RPMI7951 (cell line): ENCODE data around the gene GLI1. TPM values are rescaled to one million over a fixed set of nuclear protein-coding genes. Genes with fewer than 3 reads are reported as not detected.

Source experiments
- DNase-seq: peaks from one replicate; pipeline ENCODE4 v3.0.0-alpha.2; 2012; ENCODE audit warnings: low read depth
- total RNA-seq: library from RNA; depleted of rRNA; stranded (reverse); fragments of >200 nt; shearing (Covaris generic); gene quantifications from 2 replicates; pipeline ENCODE4 v1.2.3, GENCODE V29; 2014

Gene GLI1
- total RNA-seq, 1 experiment from 2014 or later: 0.60 TPM

- DNase-seq: peak; percentile 61
Measured at GRCh38 chr12:57461276-57461916, 1.8 kb downstream of the GLI1 start.

GRCh38 chr12:57461917-57462250 lies 2.3 kb downstream of the GLI1 start:
- DNase-seq: no peak

DNA sequence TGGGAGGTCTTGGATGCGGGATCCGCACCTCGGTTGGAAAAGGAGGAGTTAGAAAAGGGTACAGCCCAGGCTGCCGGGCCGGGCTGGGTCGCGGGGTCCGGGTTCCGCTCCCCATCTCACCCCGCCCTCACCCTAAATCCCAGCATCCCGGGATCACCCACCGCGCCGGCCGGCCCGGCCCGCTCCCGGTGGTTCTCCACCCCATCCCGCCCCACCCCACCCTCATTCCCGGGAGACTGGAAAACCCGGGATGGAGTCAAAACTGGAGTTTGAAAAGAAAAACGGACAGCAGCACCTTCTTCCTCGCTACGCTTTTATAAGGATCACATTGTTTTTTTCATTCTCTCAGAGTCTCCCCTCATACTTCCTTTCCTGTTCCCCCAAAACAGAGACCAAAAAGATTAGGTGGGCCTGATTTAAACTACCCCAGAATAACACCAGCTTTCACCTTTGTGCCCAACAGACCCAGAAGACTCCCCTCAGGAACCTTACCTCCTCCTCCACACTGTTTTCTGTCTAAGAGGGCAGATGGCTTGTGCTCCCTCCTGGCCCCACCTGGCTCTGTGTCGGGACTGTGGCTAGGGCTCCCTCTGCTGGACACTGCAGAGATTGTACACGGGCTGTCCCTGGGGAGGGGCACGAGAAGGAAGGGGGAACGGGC lies 2.8 kb downstream of the GLI1 start:
- peak; percentile 84 for DNase-seq

GRCh38 chr12:57462912-57463253 lies 3.3 kb downstream of the GLI1 start:
- DNase-seq: no peak

DNA sequence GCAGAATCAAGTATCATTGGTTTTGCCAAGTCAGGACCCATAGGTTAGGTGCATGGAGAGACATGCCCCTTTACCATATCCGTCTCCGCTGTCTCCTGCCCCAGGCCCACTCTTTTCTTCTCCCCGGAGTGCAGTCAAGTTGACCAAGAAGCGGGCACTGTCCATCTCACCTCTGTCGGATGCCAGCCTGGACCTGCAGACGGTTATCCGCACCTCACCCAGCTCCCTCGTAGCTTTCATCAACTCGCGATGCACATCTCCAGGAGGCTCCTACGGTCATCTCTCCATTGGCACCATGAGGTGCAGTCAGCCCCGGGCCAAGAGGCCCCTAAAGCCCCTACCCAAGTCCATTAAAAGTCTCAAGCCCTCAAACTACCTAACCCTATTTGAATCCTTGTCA lies 5.0 kb downstream of the GLI1 start:
- DNase-seq: no peak

GRCh38 chr12:57465030-57465746 lies 5.6 kb downstream of the GLI1 start:
- DNase-seq: no peak

DNA sequence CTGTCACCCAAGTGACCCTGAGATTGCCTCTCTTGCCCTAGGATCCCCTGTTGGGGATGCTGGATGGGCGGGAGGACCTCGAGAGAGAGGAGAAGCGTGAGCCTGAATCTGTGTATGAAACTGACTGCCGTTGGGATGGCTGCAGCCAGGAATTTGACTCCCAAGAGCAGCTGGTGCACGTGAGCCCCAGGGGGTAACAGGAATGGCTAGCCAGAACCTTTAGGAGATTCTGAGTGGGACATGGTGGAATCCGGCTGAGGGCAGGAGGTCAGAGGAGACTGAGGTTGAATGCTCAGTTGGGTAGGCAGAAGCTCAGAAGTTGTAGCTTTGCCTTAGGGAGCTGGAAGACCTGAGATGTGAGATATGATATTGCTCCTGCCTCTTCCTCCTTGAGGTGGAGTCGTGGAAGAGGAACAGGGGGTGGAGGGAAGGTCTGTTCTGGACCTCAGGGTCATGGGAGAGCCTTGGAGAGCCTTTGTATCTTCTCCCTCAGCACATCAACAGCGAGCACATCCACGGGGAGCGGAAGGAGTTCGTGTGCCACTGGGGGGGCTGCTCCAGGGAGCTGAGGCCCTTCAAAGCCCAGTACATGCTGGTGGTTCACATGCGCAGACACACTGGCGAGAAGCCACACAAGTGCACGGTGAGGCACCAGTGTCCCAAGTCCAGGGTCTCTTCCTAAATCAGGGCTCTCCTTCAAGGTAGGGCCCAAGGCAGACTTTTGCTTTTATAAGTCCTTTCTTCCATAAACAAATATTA lies 6.3 kb downstream of the GLI1 start:
- no peak for DNase-seq

GRCh38 chr12:57467212-57467874 lies 7.8 kb downstream of the GLI1 start:
- DNase-seq: no peak

- no peak for DNase-seq
Measured at GRCh38 chr12:57467915-57468314, 8.3 kb downstream of the GLI1 start.

GRCh38 chr12:57469296-57470164 lies 9.9 kb downstream of the GLI1 start:
- peak; percentile 20 for DNase-seq

DNA sequence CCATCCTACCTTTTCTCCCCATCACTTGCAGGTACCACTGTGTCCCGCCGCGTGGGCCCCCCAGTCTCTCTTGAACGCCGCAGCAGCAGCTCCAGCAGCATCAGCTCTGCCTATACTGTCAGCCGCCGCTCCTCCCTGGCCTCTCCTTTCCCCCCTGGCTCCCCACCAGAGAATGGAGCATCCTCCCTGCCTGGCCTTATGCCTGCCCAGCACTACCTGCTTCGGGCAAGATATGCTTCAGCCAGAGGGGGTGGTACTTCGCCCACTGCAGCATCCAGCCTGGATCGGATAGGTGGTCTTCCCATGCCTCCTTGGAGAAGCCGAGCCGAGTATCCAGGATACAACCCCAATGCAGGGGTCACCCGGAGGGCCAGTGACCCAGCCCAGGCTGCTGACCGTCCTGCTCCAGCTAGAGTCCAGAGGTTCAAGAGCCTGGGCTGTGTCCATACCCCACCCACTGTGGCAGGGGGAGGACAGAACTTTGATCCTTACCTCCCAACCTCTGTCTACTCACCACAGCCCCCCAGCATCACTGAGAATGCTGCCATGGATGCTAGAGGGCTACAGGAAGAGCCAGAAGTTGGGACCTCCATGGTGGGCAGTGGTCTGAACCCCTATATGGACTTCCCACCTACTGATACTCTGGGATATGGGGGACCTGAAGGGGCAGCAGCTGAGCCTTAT lies 10.8 kb downstream of the GLI1 start:
- no peak for DNase-seq

DNA sequence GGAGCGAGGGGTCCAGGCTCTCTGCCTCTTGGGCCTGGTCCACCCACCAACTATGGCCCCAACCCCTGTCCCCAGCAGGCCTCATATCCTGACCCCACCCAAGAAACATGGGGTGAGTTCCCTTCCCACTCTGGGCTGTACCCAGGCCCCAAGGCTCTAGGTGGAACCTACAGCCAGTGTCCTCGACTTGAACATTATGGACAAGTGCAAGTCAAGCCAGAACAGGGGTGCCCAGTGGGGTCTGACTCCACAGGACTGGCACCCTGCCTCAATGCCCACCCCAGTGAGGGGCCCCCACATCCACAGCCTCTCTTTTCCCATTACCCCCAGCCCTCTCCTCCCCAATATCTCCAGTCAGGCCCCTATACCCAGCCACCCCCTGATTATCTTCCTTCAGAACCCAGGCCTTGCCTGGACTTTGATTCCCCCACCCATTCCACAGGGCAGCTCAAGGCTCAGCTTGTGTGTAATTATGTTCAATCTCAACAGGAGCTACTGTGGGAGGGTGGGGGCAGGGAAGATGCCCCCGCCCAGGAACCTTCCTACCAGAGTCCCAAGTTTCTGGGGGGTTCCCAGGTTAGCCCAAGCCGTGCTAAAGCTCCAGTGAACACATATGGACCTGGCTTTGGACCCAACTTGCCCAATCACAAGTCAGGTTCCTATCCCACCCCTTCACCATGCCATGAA lies 11.5 kb downstream of the GLI1 start:
- DNase-seq: no peak

DNA sequence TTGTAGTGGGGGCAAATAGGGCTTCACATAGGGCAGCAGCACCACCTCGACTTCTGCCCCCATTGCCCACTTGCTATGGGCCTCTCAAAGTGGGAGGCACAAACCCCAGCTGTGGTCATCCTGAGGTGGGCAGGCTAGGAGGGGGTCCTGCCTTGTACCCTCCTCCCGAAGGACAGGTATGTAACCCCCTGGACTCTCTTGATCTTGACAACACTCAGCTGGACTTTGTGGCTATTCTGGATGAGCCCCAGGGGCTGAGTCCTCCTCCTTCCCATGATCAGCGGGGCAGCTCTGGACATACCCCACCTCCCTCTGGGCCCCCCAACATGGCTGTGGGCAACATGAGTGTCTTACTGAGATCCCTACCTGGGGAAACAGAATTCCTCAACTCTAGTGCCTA lies 12.1 kb downstream of the GLI1 start:
- DNase-seq: no peak

DNA sequence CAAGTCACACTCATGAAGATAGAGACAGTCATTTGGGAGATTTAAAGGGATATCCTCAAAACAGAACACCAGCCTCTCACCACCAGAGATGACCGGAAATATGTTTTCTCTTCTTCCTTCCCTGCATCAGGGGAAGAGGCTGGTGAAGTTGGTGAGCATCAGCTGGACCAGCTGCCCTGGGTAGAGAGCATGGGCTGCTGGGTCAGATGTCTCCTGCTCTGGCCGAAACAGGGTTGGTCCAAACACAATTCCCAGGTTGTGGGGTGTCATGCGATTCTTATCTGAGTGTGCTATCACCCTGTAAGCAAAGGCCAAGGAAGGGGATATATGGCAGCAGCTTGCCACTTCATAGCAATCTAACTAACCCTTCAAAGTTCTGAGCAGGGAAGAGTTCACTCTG lies 12.8 kb downstream of the GLI1 start:
- no peak for DNase-seq

DNA sequence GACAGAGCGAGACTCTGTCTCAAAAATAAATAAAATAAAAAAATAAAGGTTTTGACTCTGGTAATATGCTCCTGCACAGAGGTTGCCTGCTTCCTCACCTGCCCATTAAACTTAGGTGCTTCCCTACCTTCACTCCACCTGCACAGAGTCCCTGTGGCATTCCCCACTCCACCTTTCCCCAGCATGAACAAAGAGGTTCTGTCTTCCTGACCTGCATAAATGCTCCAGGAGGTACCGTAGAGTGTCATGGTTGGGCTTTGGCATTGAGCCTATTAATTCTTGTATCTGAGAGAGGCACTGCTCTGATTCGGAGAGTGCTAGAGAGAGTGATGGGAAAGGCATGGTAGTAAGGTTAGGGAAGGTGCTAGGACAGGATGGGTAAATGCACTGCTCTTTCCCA lies 13.8 kb downstream of the GLI1 start:
- no peak for DNase-seq

GRCh38 chr12:57473886-57474285 lies 14.3 kb downstream of the GLI1 start:
- DNase-seq: no peak

DNA sequence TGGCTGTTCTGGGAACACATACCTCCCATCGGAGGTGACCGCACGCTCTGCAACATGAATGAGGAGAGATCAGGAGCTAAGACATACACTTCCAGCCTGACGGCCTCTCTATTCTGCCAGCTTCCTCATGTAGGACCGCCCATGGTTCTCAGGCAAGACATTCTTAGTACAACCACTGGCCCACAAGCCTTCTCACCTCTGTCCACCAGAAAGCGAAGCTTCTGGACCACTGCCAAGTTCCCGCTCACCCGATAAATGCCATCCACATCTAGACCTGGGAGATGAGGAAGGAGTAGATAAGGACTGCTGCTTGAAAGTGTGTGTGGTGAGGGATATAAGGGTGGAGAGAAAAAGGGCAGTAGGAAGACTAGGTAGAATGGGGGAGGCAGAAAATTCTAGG lies 14.8 kb downstream of the GLI1 start:
- DNase-seq: no peak

- DNase-seq: no peak
Measured at GRCh38 chr12:57474862-57475261, 15.3 kb downstream of the GLI1 start.

DNA sequence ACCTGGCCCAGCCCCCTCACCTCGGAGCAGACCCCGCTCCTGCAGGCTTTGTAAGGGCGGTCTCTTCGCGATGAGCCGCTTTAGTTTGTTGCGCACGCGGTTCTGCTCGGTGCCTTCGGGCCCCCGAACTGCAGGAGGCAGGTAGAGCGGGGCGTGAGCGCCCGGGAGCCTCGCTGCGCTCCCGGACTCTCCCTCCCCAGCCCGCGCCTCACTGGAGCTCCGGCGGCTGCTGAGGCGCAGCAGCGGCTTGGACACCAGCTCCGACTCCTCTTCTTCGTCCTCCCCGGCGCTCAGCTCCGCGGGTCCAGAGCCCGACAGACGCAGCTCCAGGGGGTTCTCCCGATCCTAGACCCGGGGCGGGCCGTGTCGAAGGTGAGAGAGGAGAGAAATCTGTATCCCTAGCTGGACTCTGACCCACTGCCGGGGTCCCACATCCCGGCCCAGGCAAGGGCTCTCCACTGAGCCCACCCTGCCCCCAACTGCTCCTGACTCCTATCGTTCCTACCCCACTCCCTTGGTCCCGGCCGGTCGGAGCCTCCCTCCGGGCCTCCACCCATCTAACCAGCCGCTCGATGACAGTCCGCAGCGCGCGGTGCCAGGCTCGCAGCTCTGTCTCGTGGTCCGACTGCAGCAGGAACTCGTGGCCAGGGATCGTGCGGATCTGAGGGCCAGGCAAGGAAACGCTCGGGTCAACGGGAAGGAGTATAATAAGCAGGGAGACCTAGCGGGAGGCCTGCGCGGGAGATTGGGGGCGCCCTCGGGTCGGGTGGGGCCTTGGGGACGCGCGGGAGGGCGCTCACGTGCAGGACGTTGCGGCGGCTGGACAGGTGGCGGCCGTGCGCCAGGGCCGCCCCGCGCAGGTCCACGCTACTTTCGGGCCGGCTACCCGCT lies 15.9 kb downstream of the GLI1 start:
- no peak for DNase-seq
